ENCODE measurements around the gene LIMA1. TPM values are rescaled to one million over a fixed set of nuclear protein-coding genes. Genes with fewer than 3 reads are reported as not detected.

LIMA1 gene
- total RNA-seq, 2 donors from 2014 or later = 20.1 to 26.0 TPM

DNA sequence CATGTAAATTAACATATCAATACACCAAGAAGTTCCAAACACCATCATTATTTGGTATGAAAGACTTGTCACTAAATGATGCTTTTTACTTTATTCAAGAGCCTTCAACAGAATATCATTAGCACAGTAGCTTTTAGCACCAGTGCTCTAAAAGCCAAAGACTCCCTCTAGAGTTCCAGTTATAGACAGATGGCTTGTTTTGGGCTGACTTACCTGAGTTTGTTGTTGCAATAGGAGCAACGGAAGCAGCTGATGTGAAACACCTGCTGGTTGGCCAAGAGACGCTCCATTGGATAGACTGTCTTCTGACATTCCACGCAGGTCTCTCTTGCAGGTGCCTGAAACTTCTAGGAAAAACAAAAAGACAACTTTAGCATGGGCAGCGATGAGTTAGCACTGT is 101.6 kb downstream of the LIMA1 start:
- Histone ChIP-seq H3K4me3 (ENCODE audit: low read length) (no peak overlapping the region), H3K9me3 (ENCODE audit: control insufficient read depth, low read length) (no peaks in the 10 kb centered on the region), H3K27ac (ENCODE audit: low read depth, low read length) (no peak overlapping the region), H3K36me3 (ENCODE audit: control insufficient read depth, insufficient read depth, low read length) (peaks cover 28% of the 10 kb centered on the region), H3K9ac (ENCODE audit: extremely low read depth, low read length, poor library complexity, severe bottlenecking) (no peak overlapping the region), H3K4me1 (ENCODE audit: control insufficient read depth, insufficient read depth, low read length) (no peaks in the 10 kb centered on the region), H3K27me3 (ENCODE audit: control insufficient read depth, insufficient read depth, low read length, poor library complexity, severe bottlenecking) (no peaks in the 10 kb centered on the region)
- TF ChIP-seq, protein P1, sequence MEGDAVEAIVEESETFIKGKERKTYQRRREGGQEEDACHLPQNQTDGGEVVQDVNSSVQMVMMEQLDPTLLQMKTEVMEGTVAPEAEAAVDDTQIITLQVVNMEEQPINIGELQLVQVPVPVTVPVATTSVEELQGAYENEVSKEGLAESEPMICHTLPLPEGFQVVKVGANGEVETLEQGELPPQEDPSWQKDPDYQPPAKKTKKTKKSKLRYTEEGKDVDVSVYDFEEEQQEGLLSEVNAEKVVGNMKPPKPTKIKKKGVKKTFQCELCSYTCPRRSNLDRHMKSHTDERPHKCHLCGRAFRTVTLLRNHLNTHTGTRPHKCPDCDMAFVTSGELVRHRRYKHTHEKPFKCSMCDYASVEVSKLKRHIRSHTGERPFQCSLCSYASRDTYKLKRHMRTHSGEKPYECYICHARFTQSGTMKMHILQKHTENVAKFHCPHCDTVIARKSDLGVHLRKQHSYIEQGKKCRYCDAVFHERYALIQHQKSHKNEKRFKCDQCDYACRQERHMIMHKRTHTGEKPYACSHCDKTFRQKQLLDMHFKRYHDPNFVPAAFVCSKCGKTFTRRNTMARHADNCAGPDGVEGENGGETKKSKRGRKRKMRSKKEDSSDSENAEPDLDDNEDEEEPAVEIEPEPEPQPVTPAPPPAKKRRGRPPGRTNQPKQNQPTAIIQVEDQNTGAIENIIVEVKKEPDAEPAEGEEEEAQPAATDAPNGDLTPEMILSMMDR (conservative IDR thresholded peaks at IDR 0.05) = no peak
- H3K4me1 Mint-ChIP-seq = peaks cover 4% of the 10 kb centered on the region
- no peak overlapping the region for H3K27ac Mint-ChIP-seq
- H3K9me3 Mint-ChIP-seq = no peaks in the 10 kb centered on the region
- 94 to 98% methylated on average over 4 of the region's 4 CpGs for WGBS, 2 experiments (ENCODE audit: insufficient coverage in 1 of 2, insufficient read length in 1 of 2)
- no peak for DNase-seq
- H3K27me3 Mint-ChIP-seq (ENCODE audit: insufficient read depth) = no peaks in the 10 kb centered on the region
- no peak overlapping the region for H3K4me3 Mint-ChIP-seq
- peaks cover 33% of the 10 kb centered on the region for H3K36me3 Mint-ChIP-seq (ENCODE audit: low read depth)

DNA sequence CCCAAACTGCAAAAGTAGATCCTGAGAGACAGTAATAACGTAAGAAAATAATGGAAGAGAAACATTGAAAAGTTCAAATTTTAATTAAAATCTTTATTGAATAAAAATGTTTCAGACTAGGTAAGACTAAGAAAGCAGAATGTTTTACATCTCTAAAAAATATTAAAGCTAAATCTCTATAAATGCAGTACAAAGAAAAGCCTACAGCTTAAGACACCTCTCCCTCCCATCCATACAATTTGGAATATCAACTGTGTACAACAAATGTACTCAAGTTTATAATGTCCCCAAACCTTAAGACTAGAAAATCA is 107.6 kb downstream of the LIMA1 start:
- WGBS, 2 experiments (ENCODE audit: insufficient coverage in 1 of 2, insufficient read length in 1 of 2) = no CpG with 5 or more reads among the region's 1 CpG
- no peak overlapping the region for H3K27ac ChIP-seq (ENCODE audit: low read depth, low read length)
- Mint-ChIP-seq H3K4me3 (no peak overlapping the region), H3K27ac (no peak overlapping the region), H3K9me3 (no peaks in the 10 kb centered on the region), H3K4me1 (no peaks in the 10 kb centered on the region), H3K36me3 (ENCODE audit: low read depth) (peaks cover 22% of the 10 kb centered on the region), H3K27me3 (ENCODE audit: insufficient read depth) (no peaks in the 10 kb centered on the region)
- peaks cover 16% of the 10 kb centered on the region for H3K36me3 ChIP-seq (ENCODE audit: control insufficient read depth, insufficient read depth, low read length)
- TF ChIP-seq, protein P1 (conservative IDR thresholded peaks at IDR 0.05) = no peak
- no peak overlapping the region for H3K4me3 ChIP-seq (ENCODE audit: low read length)
- no peaks in the 10 kb centered on the region for H3K4me1 ChIP-seq (ENCODE audit: control insufficient read depth, insufficient read depth, low read length)
- no peaks in the 10 kb centered on the region for H3K27me3 ChIP-seq (ENCODE audit: control insufficient read depth, insufficient read depth, low read length, poor library complexity, severe bottlenecking)
- H3K9ac ChIP-seq (ENCODE audit: extremely low read depth, low read length, poor library complexity, severe bottlenecking) = no peak overlapping the region
- DNase-seq = no peak
- no peaks in the 10 kb centered on the region for H3K9me3 ChIP-seq (ENCODE audit: control insufficient read depth, low read length)

DNA sequence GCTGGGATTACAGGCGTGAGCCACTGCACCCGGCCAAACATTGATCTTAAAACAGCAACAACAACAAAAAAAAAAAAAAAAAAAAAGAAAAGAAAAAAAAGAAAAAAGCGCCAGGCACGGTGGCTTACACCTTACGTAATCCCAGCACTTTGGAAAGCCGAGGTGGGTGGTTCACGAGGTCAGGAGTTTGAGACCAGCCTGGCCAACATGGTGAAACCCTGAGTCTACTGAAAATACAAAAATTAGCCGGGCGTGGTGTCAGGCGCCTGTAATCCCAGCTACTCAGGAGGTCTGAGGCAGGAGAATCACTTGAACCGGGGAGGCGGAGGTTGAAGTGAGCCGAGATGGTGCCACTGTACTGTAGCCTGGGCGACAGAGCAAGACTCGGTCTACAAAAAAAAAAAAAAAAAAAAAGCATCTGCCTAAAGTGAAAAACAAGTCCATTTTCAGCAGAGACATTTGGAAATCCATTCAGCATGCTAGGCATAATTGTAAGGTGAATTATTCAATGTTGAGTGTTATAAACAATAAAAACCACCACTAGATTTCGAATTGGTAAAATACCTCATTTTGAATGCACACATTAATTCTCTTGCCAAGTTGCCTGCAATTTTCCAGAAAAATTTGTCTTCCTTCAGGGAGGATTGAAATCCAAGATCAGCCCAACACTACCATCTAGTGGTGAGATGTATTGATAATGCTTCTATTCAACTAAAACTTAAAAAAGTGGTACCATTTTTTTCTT is 108.2 kb downstream of the LIMA1 start:
- Mint-ChIP-seq H3K36me3 (ENCODE audit: low read depth) (peaks cover 22% of the 10 kb centered on the region), H3K4me1 (no peaks in the 10 kb centered on the region), H3K27me3 (ENCODE audit: insufficient read depth) (no peaks in the 10 kb centered on the region), H3K9me3 (peaks cover 5% of the 10 kb centered on the region), H3K27ac (no peak overlapping the region), H3K4me3 (no peak overlapping the region)
- TF ChIP-seq, protein P1 (conservative IDR thresholded peaks at IDR 0.05) = peak; percentile 85
- no peak for DNase-seq
- no peak overlapping the region for H3K27ac ChIP-seq (ENCODE audit: low read depth, low read length)
- H3K27me3 ChIP-seq (ENCODE audit: control insufficient read depth, insufficient read depth, low read length, poor library complexity, severe bottlenecking) = no peaks in the 10 kb centered on the region
- no peak overlapping the region for H3K4me3 ChIP-seq (ENCODE audit: low read length)
- no peaks in the 10 kb centered on the region for H3K4me1 ChIP-seq (ENCODE audit: control insufficient read depth, insufficient read depth, low read length)
- H3K36me3 ChIP-seq (ENCODE audit: control insufficient read depth, insufficient read depth, low read length) = peaks cover 16% of the 10 kb centered on the region
- H3K9me3 ChIP-seq (ENCODE audit: control insufficient read depth, low read length) = peaks cover 3% of the 10 kb centered on the region
- WGBS, 2 experiments (ENCODE audit: insufficient coverage in 1 of 2, insufficient read length in 1 of 2) = 90 to 95% methylated on average over 10 to 14 of the region's 16 CpGs
- H3K9ac ChIP-seq (ENCODE audit: extremely low read depth, low read length, poor library complexity, severe bottlenecking) = no peak overlapping the region
